GM18861 (cell line): Measurements from ENCODE around the gene ZNF101.
A peak's percentile ranks its signal among the peaks of the same experiment; 100 is the strongest.

Source experiments
- ATAC-seq: cut with Tn5 transposase; IDR thresholded peaks from one replicate; pipeline ENCODE4 v1.9.1; 2021; ENCODE audit not compliant: unreplicated experiment

The ZNF101 gene

DNA sequence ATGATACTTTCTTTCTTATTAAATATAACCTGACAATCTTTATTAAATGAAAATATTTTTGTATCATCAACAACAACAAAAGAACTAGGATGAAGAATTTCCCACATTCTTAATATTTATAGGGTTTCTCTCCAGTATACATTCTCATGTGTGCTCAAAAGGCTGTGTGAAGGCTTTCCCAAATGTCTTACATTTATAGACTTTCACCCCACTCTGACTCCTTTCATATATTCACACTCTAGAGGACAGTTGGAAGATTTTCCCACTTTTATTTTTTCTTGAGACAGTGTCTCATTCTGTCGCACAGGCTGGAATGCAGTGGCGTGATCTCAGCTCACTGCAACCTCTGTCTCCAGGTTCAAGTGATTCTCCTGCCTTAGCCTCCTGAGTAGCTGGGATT, 41.9 kb downstream of the ZNF101 start:
- no peak for ATAC-seq

GRCh38 chr19:19711306-19711933, 42.8 kb downstream of the ZNF101 start:
- no peak for ATAC-seq

- no peak for ATAC-seq
Observed at GRCh38 chr19:19711934-19712828, 43.5 kb downstream of the ZNF101 start.

- no peak for ATAC-seq
Observed at GRCh38 chr19:19719798-19720197, 51.2 kb downstream of the ZNF101 start.

DNA sequence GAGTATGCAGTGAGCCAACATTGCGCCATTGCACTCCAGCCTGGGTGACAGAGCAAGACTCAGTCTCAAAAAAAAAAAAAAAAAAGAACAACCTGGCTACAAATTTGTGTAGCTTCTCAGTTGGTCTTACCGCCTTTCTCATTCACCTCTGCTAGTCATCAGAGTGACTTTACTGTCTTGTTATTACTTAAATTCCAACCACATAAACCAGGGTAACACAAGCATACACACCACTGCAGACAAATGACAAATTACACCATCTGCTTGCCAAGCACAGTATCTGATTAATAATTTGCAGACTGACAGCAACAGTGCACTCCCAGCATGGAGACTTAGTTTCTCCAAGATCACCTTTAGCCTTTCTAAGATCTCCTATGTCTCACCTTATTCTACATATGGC, 53.3 kb downstream of the ZNF101 start:
- ATAC-seq = no peak

- ATAC-seq = peak; percentile 98
Observed at GRCh38 chr19:19732579-19733501, 64.2 kb downstream of the ZNF101 start, which contains the start of gene ZNF14. Gene ZNF14, minus strand, starts transcription at chr19:19733112. Its CDS starts 154 bp downstream, at chr19:19732958.
